ENCODE data around the gene ST8SIA2.

- TF ChIP-seq, protein P1, sequence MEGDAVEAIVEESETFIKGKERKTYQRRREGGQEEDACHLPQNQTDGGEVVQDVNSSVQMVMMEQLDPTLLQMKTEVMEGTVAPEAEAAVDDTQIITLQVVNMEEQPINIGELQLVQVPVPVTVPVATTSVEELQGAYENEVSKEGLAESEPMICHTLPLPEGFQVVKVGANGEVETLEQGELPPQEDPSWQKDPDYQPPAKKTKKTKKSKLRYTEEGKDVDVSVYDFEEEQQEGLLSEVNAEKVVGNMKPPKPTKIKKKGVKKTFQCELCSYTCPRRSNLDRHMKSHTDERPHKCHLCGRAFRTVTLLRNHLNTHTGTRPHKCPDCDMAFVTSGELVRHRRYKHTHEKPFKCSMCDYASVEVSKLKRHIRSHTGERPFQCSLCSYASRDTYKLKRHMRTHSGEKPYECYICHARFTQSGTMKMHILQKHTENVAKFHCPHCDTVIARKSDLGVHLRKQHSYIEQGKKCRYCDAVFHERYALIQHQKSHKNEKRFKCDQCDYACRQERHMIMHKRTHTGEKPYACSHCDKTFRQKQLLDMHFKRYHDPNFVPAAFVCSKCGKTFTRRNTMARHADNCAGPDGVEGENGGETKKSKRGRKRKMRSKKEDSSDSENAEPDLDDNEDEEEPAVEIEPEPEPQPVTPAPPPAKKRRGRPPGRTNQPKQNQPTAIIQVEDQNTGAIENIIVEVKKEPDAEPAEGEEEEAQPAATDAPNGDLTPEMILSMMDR (conservative IDR thresholded peaks at IDR 0.05) = no peak
- TF ChIP-seq ZFX (IDR thresholded peaks at IDR 0.05) = no peak
These were observed 44.8 kb downstream of the ST8SIA2 start for GRCh38 chr15:92438471-92438870.

Measured in C4-2B (cell line).